GM19328 (cell line): Measurements from ENCODE around the gene SMAD5.
A peak's percentile ranks its signal among the peaks of the same experiment; 100 is the strongest.

Experiments
- ATAC-seq: cut with Tn5 transposase; IDR thresholded peaks from one replicate; pipeline ENCODE4 v1.9.1; 2021; ENCODE audit warnings: mild to moderate bottlenecking, moderate library complexity; ENCODE audit not compliant: unreplicated experiment

The SMAD5 gene

DNA sequence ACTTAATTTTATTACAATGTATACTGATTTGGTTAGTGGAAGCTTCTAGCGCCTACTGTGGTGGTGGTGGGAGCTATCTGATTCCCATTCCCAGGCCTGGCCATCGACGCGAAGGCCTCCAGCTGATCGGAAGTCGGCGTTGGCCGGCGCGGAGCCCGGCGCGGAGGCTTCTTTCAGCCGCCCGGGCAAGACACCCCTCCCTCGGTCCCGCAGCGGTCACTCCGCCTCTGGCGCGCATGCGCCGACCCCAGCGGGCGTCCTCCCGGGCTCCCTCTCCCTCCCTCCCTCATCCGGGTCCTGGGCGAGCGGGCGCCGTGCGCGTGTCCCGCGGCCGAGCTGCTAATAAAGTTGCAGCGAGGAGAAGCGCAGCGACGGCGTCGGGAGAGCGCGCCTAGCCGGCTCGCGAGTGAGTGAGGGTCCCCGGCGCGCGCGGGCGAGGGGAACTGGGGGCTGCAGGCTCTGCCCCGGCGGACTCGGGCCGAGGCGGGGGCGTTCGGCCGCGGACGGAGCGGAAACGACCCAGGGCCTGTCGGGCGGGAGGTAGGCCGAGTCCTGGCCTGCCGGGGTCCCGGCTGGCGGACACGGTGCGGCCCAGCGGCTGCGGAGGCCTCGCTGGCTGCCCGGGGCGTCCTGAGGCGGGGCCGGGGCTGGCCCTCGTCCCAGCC lies at the start of gene SMAD5:
Gene SMAD5, plus strand, starts transcription at position 289 of the 665 bp plus-strand sequence. CDS start 20,916 bp downstream, outside the sequence.
- ATAC-seq, result peak; percentile 92

DNA sequence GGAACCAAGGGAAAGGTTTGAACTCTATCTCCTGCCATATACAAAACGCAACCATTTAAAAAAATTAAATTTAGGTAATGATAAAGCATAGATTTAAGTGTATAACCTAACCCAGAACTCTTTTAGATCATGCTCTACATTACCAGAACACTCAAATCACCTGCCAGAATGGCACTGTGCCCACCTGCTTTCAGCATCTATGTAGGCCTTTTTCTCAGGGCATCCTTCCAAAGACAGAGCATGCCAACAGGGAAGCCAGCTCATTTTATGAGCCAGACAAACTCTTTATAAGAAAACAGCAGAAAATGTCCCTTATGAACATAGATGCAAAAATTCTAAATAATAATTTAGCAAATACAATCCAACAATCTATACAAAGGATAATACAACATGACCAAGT lies 47.9 kb upstream of the SMAD5 start:
- ATAC-seq, result no peak

DNA sequence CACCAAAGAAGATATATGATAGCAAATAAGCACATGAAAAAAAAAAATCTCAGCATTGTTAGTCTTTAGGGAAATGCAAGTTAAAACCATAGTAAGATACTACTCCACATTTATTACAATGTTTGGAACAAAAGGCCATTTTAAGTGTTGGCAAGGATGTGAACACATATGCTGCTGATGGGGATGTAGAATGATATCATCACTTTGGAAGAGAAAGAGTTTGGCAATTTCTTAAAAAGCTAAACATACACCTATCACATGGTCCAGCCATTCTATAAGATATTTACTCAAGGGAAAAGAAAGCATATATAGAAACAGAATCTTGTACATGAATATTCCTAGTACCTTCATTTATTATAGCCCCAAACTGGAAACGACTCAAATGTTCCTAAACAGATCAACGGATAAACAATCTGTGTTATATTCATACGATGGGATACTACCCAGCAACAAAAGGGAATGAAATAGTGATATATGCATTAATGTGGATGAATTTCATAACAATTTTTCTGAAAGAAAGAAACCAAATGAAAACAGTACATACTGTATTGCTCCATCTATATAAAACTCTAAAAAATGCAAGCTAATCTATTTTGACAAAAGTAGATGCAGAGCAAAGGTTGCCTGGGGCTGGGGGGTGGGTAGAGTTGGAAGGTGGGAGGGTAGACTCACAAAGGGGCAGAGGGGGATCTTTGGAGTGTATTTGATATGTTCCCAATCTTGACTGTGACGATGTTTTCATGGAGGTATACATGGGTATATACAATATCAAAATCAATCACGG lies 45.7 kb upstream of the SMAD5 start:
- no peak for ATAC-seq

DNA sequence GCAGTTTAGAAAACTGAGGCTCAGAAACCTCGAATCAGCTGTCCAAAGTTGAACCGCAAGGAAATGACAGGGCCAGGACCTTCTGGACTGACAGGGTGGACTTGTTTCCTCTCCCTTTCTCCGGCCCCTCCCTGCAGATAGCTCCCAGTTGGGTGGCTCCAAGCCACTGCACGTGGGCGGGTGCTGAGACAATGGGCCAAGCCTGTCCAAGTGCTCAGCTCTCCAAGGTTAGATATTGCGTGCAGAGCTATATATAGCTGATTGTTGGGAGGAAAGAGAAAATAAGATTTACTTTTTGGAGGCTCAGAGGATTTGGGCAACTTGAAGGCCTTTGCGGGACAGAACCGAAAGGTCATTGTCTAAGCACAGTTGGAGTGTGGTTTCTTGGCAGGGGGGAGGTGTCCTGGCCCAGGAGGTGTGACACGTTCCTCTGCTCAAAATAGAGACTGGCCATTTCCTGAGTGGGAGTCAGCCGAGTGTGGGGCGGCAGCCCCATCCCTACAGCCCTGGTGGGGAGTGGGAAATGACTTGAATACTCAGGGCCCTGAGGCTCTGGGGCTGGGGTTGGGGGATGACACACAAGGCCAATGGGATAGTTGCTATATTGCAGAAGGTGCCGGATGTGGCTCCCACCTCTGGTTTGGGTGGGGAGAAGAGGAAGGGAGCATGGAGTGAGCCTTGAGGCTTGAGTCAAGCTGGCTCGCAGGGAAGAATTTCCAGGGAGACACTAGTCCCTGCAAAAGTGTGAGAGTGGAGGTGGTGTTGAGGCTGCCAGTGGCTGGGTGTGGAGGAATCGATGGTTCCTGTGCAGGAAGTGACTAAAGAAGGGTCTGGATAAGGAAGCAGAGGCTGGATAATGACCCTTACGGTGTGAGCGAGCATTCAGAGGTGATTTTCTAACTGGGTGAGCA lies 44.4 kb upstream of the SMAD5 start:
- no peak for ATAC-seq

DNA sequence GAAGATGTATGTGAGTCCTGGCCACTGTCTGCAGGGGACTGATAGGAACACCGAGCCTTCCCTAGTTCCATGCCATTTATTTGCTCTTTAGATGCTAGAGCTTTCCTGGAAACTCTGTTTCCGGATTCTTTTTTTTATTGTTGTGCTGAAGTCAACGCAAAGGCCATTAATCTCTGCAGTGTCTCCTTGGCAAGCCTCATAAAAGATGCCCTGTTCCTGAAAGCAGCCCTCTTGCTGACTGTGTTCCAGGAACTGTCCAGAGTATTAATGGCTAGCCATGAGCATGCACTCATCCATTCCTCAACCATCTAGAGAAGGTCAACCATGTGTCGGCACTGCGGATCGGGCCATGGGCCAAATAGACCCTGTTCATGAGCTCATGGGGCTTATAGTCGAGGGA lies 42.9 kb upstream of the SMAD5 start:
- ATAC-seq, result no peak

DNA sequence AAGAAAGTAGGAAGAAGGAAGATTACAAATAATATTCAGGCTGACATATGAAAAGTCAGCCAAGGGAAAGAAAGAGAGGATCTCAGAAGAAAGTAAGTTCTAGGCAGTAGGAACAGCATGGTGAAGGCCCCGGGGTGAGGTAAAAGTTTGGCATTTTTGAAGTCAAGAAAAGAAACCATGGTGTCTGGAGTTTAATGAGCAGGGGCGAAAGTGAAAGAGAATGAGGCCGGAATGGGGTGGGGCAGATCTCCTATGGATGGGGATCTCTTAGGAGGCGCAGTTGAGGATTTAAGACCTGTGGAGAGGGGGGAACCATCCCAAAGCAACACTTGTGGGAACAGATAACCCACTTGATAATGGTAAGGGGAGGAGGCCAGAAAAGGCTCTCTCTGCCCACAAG lies 42.3 kb upstream of the SMAD5 start:
- no peak for ATAC-seq

DNA sequence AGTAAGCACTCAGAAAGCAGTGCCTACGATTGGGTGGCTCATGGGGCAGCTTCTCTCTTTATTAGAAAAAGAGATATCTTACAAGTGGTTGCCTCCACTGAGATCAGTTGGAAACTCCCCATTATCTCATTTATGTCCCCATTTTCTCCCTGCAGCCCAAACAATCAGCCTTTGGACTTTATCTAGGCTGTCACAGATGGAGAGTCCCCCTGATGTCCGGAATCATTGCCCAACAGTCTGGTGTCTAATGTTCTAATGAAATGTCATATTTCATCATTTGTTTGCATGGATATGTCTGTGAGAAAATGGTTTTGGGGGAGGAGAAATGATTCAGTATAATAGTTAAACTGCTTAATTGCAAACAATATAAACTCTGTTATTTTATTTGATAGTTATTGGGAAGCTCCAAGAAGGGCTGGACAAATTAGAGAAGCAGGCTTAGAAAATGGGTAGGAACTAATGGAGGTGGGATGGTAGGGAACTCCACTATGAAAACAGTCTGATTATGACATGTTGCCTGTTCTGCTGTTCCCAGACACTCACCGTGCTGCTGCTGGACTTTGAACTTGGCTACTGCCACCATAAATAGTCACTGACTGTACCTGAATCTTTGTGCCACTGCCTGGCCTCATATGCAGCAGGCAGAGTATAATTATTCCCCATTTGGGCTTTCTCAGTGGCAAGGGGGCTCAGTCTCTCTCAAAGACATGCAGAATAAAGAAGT lies 38.3 kb upstream of the SMAD5 start:
- no peak for ATAC-seq

DNA sequence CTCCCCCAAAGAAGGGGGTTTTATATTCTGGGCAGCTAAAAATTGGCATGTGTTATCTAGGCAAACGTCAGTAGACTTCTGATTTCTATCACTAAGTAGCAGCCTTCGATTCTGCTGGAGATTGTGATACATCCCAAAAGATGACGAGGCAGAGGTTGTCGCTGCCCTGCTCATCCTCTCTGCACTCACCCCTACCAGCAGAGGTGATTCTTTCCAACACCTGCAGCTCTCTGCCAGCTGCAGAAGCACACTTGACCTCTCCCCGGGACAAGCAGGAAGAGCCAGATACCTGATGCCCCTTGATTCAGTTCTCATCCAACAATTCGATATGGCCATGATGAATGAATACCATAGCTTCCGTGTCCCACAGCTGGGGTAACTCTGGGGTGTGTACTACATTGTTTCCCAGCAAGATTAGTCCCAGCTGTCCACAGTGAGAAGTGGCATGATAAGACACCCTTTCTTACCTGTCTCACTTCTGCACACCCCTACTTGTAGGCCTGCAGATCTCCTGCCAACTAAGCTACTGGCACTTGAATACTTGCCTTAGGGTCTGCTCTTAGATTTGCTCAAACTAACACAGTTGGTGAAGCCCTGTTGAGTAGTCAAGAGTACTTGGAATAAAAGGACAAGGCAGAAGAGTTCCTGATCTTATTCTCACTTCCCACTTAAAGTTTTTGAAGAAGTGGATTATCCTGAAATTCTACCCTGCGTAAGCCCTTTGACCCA lies 37.6 kb upstream of the SMAD5 start:
- ATAC-seq, result no peak

DNA sequence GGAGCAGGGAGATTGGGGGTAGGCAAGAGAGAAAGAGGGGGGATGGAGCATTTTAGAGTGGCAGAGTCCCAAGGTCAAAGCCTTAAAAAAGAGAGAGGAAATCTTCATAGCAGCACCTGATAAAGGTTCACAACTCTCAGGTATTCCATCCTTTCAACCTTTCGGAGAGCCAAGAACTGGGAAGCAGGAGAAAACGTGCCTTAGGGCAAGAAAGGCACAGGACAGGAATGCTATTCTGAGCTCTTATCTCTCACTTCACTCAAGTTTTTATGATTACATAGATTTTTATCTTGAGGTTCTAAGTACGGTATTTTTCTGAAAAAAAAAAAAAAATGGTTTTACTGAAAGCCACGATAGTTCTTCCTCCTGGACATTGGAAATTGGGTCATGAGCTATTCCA lies 34.5 kb upstream of the SMAD5 start:
- ATAC-seq, result no peak

DNA sequence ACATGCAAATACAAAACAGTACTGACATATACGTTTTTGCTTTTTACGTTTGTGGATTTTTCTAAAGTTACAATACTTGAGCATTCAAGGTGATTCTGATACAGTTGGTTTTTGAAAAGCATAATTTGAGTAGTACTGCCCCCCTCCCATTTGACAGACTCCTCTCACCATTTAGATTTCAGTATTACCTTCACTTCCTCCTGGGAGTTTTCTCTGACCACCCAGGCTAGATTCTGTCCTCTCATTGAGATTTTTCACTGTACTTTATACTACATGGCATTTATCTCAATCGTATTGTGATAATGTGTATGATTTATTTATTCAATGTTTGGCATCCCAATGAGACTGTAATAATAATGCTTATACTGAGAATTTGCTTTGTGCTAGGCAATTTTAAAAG lies 32.8 kb upstream of the SMAD5 start:
- no peak for ATAC-seq

DNA sequence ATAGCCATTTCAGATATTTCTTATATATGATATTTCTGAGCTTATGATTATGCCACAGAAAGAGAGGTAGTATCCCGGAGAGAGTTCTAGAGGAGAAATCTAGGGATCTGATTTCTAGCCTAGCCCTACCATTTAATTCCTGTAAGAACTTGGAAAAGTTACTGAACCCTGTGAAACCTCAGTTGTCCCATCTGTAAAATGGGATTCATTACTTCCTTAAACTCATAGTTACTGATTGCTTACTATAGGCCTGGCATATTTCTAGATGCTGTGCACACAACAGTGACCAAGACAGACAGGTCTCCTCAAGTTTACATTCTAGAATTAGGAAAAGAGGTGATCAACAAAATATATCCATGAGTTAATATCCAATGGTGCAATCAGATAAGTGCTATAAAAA lies 30.8 kb upstream of the SMAD5 start:
- no peak for ATAC-seq

DNA sequence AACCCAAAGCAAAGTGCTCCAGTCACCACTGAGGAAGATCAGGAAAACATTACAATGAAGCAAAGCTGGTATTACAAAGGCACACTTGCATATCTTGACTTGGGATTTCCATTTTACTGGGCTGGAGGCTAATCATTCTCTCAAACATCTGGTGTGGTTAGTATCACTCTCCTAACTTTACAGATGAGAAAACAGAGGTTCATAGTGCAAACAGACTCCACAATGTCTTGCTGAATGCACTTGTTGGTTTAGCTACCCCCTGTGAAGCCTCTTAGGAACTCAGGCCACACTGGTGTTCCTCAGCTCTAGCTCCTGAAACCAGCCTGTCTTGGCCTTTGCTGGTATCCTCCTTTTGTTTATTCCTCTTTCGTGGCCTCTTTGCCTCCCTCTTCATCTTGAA lies 29.5 kb upstream of the SMAD5 start:
- ATAC-seq, result no peak

DNA sequence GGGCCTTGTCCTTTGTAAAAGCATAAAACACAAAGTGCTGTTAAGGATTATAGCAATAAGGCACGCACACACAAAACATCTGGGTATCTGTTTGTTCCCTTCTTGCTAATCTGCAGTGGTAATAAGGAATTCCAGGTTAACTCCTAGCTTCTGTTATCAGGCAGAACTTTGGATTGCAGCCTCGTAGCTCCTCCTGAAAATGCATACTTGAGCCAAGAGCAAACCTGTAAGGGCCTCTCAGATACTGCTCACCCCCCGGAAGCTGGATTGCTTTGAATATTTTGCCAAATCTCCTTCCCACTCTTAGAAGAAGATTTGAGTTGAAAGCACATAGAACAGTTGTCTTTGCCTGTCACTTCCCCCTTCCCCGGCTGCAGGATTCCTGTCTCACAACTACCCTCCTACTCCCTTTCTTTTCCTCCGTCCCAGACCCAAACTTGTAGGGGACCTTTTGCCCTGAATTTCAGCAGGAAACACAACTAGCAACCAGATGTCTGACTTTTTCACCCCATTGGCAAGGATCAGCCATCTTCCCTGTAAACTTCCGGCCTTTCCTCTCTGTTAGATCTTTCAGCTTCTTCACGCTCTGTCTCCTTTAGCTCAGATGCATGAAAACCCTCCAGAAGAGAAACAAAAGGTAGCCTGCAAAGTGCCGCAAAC lies 28.2 kb upstream of the SMAD5 start:
- no peak for ATAC-seq

DNA sequence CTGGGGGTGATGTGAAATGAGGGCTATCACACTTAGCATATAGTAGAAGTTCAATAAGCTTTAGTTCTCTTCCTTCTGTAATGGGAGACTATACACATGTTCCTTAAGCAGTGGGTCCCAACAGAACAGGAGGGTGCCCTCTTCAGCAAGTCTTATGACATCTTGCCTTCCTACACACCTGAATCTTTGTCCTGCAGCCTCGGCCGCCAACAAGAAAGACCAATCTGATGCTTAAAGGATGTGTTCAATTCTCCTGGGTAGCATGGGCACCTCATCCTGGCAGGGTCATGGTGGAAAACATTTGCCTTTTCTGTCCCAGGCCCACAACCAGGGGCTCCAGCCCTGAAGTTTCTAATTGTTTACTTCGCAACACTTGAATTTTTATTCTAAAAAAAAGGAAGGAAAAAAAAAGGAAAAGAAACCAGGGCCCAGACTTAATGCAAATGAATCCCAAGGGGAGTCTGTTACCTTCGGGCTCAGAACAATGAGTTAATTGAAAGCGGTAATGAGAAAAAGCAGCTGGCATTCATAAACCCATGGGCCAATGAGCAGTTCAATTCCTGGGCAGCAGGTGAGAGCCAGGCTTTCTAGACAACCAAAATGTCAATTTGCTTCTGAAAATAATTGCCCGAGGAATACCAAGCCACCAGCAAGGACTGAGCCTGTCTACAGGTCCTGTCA lies 26.2 kb upstream of the SMAD5 start:
- ATAC-seq, result no peak

DNA sequence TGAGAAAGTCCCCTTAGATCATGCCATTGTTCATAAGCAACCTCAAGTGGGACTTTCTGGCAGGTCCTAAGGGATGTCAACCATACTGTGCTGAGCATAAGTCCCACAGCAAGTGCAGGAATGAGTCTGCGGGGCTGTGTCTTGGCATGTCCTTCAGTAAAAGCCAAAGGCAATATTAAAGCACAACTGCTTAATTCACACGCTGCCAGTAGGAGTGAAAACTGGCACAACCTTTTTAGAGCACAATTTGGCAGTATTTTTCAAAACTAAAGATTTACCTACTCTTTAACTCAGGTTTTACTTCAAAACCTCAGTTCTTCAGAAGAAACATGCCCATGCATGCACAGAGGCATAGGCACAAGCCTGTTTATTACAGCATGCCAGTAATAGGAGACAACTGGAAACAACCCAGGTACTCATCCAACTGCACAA lies 24.4 kb upstream of the SMAD5 start:
- no peak for ATAC-seq

DNA sequence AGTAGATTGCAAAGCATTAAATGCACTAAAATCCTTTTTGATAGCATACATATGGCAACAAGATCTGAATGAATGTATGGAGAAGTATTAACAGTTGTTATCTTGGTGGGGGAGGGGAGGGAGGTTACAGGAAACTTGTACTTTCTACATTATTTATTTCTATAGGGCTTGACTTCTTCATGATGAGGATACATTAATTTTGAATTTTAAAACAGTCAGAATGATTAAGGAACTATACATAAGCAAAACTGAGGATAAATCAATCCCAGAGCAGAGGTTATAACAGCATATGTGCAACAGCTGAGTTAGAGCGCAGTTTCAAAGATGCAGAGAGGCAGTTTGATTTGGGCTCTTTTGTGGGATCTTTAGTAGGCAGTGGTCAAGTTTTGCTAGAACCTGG lies 23.9 kb upstream of the SMAD5 start:
- ATAC-seq, result no peak

DNA sequence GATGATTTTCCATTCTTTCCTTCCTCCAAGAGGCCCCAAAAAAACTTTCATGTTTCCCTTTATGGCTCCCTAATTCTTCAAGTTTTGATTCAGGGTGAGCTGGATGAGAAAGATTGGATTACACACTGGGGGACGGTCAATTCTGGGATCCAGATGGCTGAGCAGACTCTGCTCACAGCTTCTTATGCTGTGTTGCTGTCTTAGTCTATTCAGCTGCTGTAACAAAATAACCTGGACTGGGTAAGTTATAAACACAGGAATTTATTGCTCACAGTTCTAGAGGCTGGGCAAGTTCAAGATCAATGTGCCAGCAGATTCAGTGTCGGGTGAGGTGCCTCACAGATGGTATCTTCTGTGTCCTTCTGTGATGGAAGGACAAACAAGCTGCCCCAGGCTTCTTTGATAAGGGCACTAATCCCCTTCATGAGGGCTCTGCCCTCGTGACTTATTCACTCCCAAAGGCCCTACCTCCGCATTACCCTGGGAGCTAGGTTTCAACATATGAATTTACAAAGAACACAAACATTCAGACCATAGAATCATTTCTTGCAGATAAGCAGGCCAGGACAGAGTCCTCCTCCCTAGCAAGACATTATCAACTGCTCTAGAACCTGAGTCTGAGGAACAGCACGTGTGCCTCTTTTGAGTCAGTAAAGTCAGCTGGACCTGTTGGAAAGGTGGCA lies 23.1 kb upstream of the SMAD5 start:
- no peak for ATAC-seq

DNA sequence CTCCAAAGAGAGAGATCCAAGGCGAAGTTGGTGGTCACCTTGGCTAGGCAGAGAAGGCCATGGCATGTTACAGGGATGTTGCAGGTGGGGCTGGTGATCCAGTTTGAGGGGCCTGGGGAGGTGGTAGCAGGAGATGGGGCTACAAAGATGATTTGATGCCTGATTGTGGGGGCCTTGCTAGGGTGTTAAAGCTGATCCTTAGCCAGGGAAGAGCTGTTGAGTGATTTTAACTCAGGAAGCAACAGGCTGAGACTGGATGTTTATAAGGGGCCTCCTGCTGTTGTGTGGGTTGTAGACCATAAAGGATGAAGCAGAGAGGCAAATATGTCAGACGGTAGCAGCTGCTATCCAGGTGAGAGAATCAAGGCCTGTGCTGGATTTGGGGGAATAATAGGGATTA lies 19.0 kb upstream of the SMAD5 start:
- ATAC-seq, result no peak
